Caco-2 (cell line): ENCODE data around the gene CILP. TPM values are rescaled to one million over a fixed set of nuclear protein-coding genes. Genes with fewer than 3 reads are reported as not detected.

Experiments
- BruUV-seq: library from RNA; stranded (reverse); fragments of 400-500 nt; replicated peaks from 2 replicates; lab custom pipeline; 2021; lab: Mats Ljungman, UMichigan
- CTCF ChIA-PET: fragments of 300-600 bp; sonication (Branson Sonifier 250); formaldehyde crosslinking; loops from one replicate; lab custom pipeline; 2022; ENCODE audit warnings: antibody characterized with exemption; lab: Charles Lee
- POLR2A ChIA-PET: fragments of 300-600 bp; sonication (Branson Sonifier 250); formaldehyde crosslinking; loops from one replicate; lab custom pipeline; 2022; ENCODE audit warnings: antibody characterized with exemption; lab: Charles Lee
- DNase-seq, 2 experiments: peaks; one replicate each; pipeline versions ENCODE4 v3.0.0 to v3.0.0-alpha.2; 2020 to 2022
- H3K27me3 ChIP-seq: replicated peaks from 2 replicates; pipeline ENCODE4 v1.6.0; 2011; ENCODE audit warnings: low read length; ENCODE audit not compliant: control insufficient read depth, insufficient read depth
- H3K36me3 ChIP-seq: 2 replicates; pipeline ENCODE4 v1.5.1; 2011; ENCODE audit warnings: low read length; ENCODE audit not compliant: control insufficient read depth, insufficient read depth
- H3K4me1 ChIP-seq: fragments of 250-450 bp; sonication (Bioruptor Pico); 2 replicates; pipeline ENCODE4 v1.5.1; 2020; ENCODE audit warnings: mild to moderate bottlenecking
- H3K4me3 ChIP-seq: 2 replicates; pipeline ENCODE4 v1.5.1; 2011; ENCODE audit warnings: low read depth, mild to moderate bottlenecking, control low read depth, low read length
- H3K9me3 ChIP-seq: fragments of 250-450 bp; sonication (Bioruptor Pico); 2 replicates; pipeline ENCODE4 v1.5.1; 2020; ENCODE audit warnings: mild to moderate bottlenecking, moderate library complexity
- H3K27ac Mint-ChIP-seq: one replicate; pipeline ENCODE4 v1.8.0; 2022; ENCODE audit warnings: mixed read lengths; ENCODE audit not compliant: unreplicated experiment
- H3K27me3 Mint-ChIP-seq: one replicate; pipeline ENCODE4 v1.8.0; 2022; ENCODE audit warnings: mixed read lengths; ENCODE audit not compliant: insufficient read depth, unreplicated experiment
- H3K36me3 Mint-ChIP-seq: one replicate; pipeline ENCODE4 v1.8.0; 2022; ENCODE audit warnings: mild to moderate bottlenecking, mixed read lengths; ENCODE audit not compliant: insufficient read depth, unreplicated experiment
- H3K4me1 Mint-ChIP-seq: one replicate; pipeline ENCODE4 v1.8.0; 2022; ENCODE audit warnings: low read depth, mixed read lengths; ENCODE audit not compliant: unreplicated experiment
- H3K4me3 Mint-ChIP-seq: one replicate; pipeline ENCODE4 v1.8.0; 2022; ENCODE audit warnings: mild to moderate bottlenecking, moderate library complexity, mixed read lengths; ENCODE audit not compliant: unreplicated experiment
- H3K9me3 Mint-ChIP-seq: one replicate; pipeline ENCODE4 v1.8.0; 2022; ENCODE audit warnings: mixed read lengths; ENCODE audit not compliant: unreplicated experiment
- CTCF ChIP-seq, 2 experiments: fragments of 200-600 bp in 1 of 2; IDR thresholded peaks; 1 replicate in 1 of 2; 2 replicates in 1 of 2; pipeline versions ENCODE4 v1.5.1 to v1.8.0; 2011 to 2022; ENCODE audit warnings: antibody characterized with exemption in 1 of 2, control low read depth in 1 of 2, inconsistent platforms in 1 of 2, low read depth in 1 of 2, low read length in 1 of 2, mild to moderate bottlenecking in 1 of 2, moderate library complexity in 1 of 2; ENCODE audit not compliant: insufficient read depth in 1 of 2, severe bottlenecking in 1 of 2, unreplicated experiment in 1 of 2
- intact Hi-C: fragments of 100-400 bp; cut with micrococcal nuclease; formaldehyde crosslinking; loops from one replicate; pipeline ENCODE4 v1.10.0; 2022; ENCODE audit not compliant: unreplicated experiment
- total RNA-seq: library from RNA; stranded (reverse); gene quantifications from 2 replicates; pipeline ENCODE4 v1.2.3, GENCODE V29; 2022

Gene CILP
- total RNA-seq, 1 experiment from 2014 or later = not detected

- no peaks in the 10 kb centered on the region for H3K27me3 ChIP-seq
- POLR2A ChIA-PET = no interaction called here
- peaks cover 33% of the 10 kb centered on the region for H3K4me1 ChIP-seq
- H3K27ac Mint-ChIP-seq = no peak overlapping the region
- no peak overlapping the region for H3K4me3 ChIP-seq
- no peaks in the 10 kb centered on the region for H3K36me3 Mint-ChIP-seq
- TF ChIP-seq CTCF (IDR thresholded peaks at IDR 0.05; ENCODE audit: insufficient read depth in 1 of 2, low read depth in 1 of 2, low read length in 1 of 2, severe bottlenecking in 1 of 2, unreplicated experiment in 1 of 2) = no peak
- peaks cover 14% of the 10 kb centered on the region for H3K4me1 Mint-ChIP-seq
- no TSS peak for BruUV-seq
- CTCF ChIA-PET = interaction anchor here (0.5 kb wide), 1 partner anchor 102 kb away, joined by 3 read pairs; no protein-coding TSS in a partner anchor
- no peaks in the 10 kb centered on the region; the same call in 1 of the 2 replicates for H3K36me3 ChIP-seq
- H3K9me3 Mint-ChIP-seq = no peaks in the 10 kb centered on the region
- H3K27me3 Mint-ChIP-seq = no peaks in the 10 kb centered on the region
- DNase-seq = no peak
- intact Hi-C loops = no loop called here
- H3K4me3 Mint-ChIP-seq = no peak overlapping the region
- H3K9me3 ChIP-seq = no peaks in the 10 kb centered on the region
These were observed 11.6 kb upstream of the CILP start for GRCh38 chr15:65222891-65223290.

GRCh38 chr15:65221697-65222096 is 10.4 kb upstream of the CILP start:
- Mint-ChIP-seq H3K36me3 (no peaks in the 10 kb centered on the region), H3K4me3 (no peak overlapping the region), H3K27ac (peak overlapping the region; percentile 55), H3K4me1 (peaks cover 14% of the 10 kb centered on the region), H3K27me3 (no peaks in the 10 kb centered on the region), H3K9me3 (no peaks in the 10 kb centered on the region)
- Histone ChIP-seq H3K9me3 (no peaks in the 10 kb centered on the region), H3K36me3 (no peaks in the 10 kb centered on the region; the same call in 1 of the 2 replicates), H3K4me3 (no peak overlapping the region), H3K4me1 (peaks cover 26% of the 10 kb centered on the region), H3K27me3 (no peaks in the 10 kb centered on the region)
- intact Hi-C loops = no loop called here
- TF ChIP-seq CTCF (IDR thresholded peaks at IDR 0.05; ENCODE audit: insufficient read depth in 1 of 2, low read depth in 1 of 2, low read length in 1 of 2, severe bottlenecking in 1 of 2, unreplicated experiment in 1 of 2) = no peak
- no TSS peak for BruUV-seq
- DNase-seq = peak in 1 of 2 experiments; percentile 39
- CTCF ChIA-PET = interaction anchor here (0.6 to 1.0 kb wide), 5 partner anchors 22 to 102 kb away, joined by 3 to 12 read pairs (median 8); partner anchors contain the start of gene RNU5B-1
- POLR2A ChIA-PET = interaction anchor here (0.5 to 1.0 kb wide), 10 partner anchors 36 to 1068 kb away, joined by 3 to 18 read pairs (median 5); partner anchors contain the start of genes CLPX, PARP16 and RNU5B-1

- Histone ChIP-seq H3K9me3 (no peaks in the 10 kb centered on the region), H3K4me3 (no peak overlapping the region), H3K27me3 (no peaks in the 10 kb centered on the region), H3K36me3 (no peaks in the 10 kb centered on the region), H3K4me1 (peaks cover 10% of the 10 kb centered on the region; the same call in 1 of the 2 replicates)
- DNase-seq = no peak
- H3K4me1 Mint-ChIP-seq = peaks cover 12% of the 10 kb centered on the region
- H3K27me3 Mint-ChIP-seq = no peaks in the 10 kb centered on the region
- intact Hi-C loops = no loop called here
- CTCF ChIA-PET = no interaction called here
- no peak for TF ChIP-seq CTCF (IDR thresholded peaks at IDR 0.05; ENCODE audit: insufficient read depth in 1 of 2, low read depth in 1 of 2, low read length in 1 of 2, severe bottlenecking in 1 of 2, unreplicated experiment in 1 of 2)
- H3K36me3 Mint-ChIP-seq = no peaks in the 10 kb centered on the region
- H3K27ac Mint-ChIP-seq = no peak overlapping the region
- POLR2A ChIA-PET = no interaction called here
- no peaks in the 10 kb centered on the region for H3K9me3 Mint-ChIP-seq
- no peak overlapping the region for H3K4me3 Mint-ChIP-seq
- no TSS peak for BruUV-seq
These were observed 7.9 kb upstream of the CILP start for GRCh38 chr15:65219137-65219536.
